ENCODE results near the gene SMIM44. TPM values are rescaled to one million over a fixed set of nuclear protein-coding genes. Genes with fewer than 3 reads are reported as not detected.
A peak's percentile ranks its signal among the peaks of the same experiment; 100 is the strongest.

The SMIM44 gene
- total RNA-seq, 1 experiment from 2014 or later: not detected

- no peaks in the 10 kb centered on the region for H3K9me3 ChIP-seq (ENCODE audit: control insufficient read depth, insufficient read depth, low read depth, low read length)
- H3K4me3 ChIP-seq (ENCODE audit: low read depth in 2 of 2, low read length in 2 of 2): no peak overlapping the region
- intact Hi-C loops (cut with micrococcal nuclease; ENCODE audit: unreplicated experiment) (no loop called here), in situ Hi-C loops (cut with HindIII; ENCODE audit: low pct_unique_long_range_greater_than_20kb, low sequenced_read_pairs) (no loop called here)
- DNase-seq (ENCODE audit: low read depth, low spot score) (no peak), ATAC-seq (peak; percentile 15; the same call in 1 of the 2 replicates)
- no peaks in the 10 kb centered on the region for H3K36me3 ChIP-seq (ENCODE audit: control insufficient read depth, insufficient read depth, low read length)
- H3K27ac ChIP-seq (ENCODE audit: low read length): no peak overlapping the region; the same call in 1 of the 2 replicates
- ChIA-PET CTCF (no interaction called here), POLR2A (no interaction called here)
- no peaks in the 10 kb centered on the region for H3K27me3 ChIP-seq (ENCODE audit: control insufficient read depth, insufficient read depth, low read length)
- TF ChIP-seq POLR2AphosphoS5 (IDR thresholded peaks at IDR 0.05; ENCODE audit: low read depth, low read length) (no peak), TCF7L2 (IDR thresholded peaks at IDR 0.05; ENCODE audit: low read depth, low read length) (no peak), SIN3A (IDR thresholded peaks at IDR 0.05; ENCODE audit: borderline replicate concordance, insufficient read depth, low read depth, low read length) (no peak), REST (IDR thresholded peaks at IDR 0.05; ENCODE audit: insufficient read depth in 1 of 2, low read depth in 2 of 2, low read length in 1 of 2) (no peak), CTCF (IDR thresholded peaks at IDR 0.05) (no peak)
- no TSS peak for BruUV-seq (replicated peaks)
- peaks cover 25% of the 10 kb centered on the region for H3K4me1 ChIP-seq (ENCODE audit: control insufficient read depth, insufficient read depth, low read length)
These were observed 26.2 kb downstream of the SMIM44 start for GRCh38 chr19:3456925-3457527.

- H3K27me3 ChIP-seq (ENCODE audit: control insufficient read depth, insufficient read depth, low read length): no peaks in the 10 kb centered on the region
- in situ Hi-C loops (cut with HindIII; ENCODE audit: low pct_unique_long_range_greater_than_20kb, low sequenced_read_pairs) (no loop called here), intact Hi-C loops (cut with micrococcal nuclease; ENCODE audit: unreplicated experiment) (no loop called here)
- ATAC-seq (no peak), DNase-seq (ENCODE audit: low read depth, low spot score) (no peak)
- TF ChIP-seq SIN3A (IDR thresholded peaks at IDR 0.05; ENCODE audit: borderline replicate concordance, insufficient read depth, low read depth, low read length) (no peak), REST (IDR thresholded peaks at IDR 0.05; ENCODE audit: insufficient read depth in 1 of 2, low read depth in 2 of 2, low read length in 1 of 2) (no peak), CTCF (IDR thresholded peaks at IDR 0.05) (no peak), TCF7L2 (IDR thresholded peaks at IDR 0.05; ENCODE audit: low read depth, low read length) (no peak), POLR2AphosphoS5 (IDR thresholded peaks at IDR 0.05; ENCODE audit: low read depth, low read length) (no peak)
- H3K9me3 ChIP-seq (ENCODE audit: control insufficient read depth, insufficient read depth, low read depth, low read length): no peaks in the 10 kb centered on the region
- no peak overlapping the region for H3K27ac ChIP-seq (ENCODE audit: low read length)
- POLR2A ChIA-PET: no interaction called here
- H3K4me1 ChIP-seq (ENCODE audit: control insufficient read depth, insufficient read depth, low read length): peaks cover 25% of the 10 kb centered on the region
- BruUV-seq (replicated peaks): no TSS peak
- CTCF ChIA-PET: no interaction called here
- no peaks in the 10 kb centered on the region for H3K36me3 ChIP-seq (ENCODE audit: control insufficient read depth, insufficient read depth, low read length)
- no peak overlapping the region for H3K4me3 ChIP-seq (ENCODE audit: low read depth in 2 of 2, low read length in 2 of 2)
These were observed 27.2 kb downstream of the SMIM44 start for GRCh38 chr19:3455960-3456601.

Measured in Panc1 (cell line).